Kidney (tissue), 14 donors: ENCODE results near the gene LMO3. TPM values are rescaled to one million over a fixed set of nuclear protein-coding genes. Genes with fewer than 3 reads are reported as not detected.

Experiments
- DNase-seq, 5 donors: peaks; one replicate each; pipeline ENCODE4 v3.0.0-alpha.2; 2013 to 2020
- FAIRE-seq: peaks from 2 replicates; lab custom pipeline; 2012; peaks lifted over from hg19 to GRCh38; lab: Jason Lieb, UNC
- H3K27ac ChIP-seq, 2 donors: one replicate each; pipeline ENCODE4 v1.7.0; 2013; ENCODE audit warnings: low read depth in 2 of 2, low read length in 2 of 2, inconsistent platforms in 1 of 2
- H3K27me3 ChIP-seq: one replicate; pipeline ENCODE4 v1.7.1; 2013; ENCODE audit warnings: low read length, inconsistent platforms; ENCODE audit not compliant: control insufficient read depth, insufficient read depth
- H3K36me3 ChIP-seq, 3 donors: one replicate each; pipeline versions ENCODE4 v1.7.0 to v1.7.1; 2013; ENCODE audit warnings: low read length in 3 of 3, control low read depth in 1 of 3, inconsistent platforms in 1 of 3; ENCODE audit not compliant: insufficient read depth in 3 of 3, control insufficient read depth in 2 of 3
- H3K4me1 ChIP-seq, 3 donors: one replicate each; pipeline versions ENCODE4 v1.7.0 to v1.7.1; 2013; ENCODE audit warnings: low read length in 3 of 3, inconsistent platforms in 1 of 3, low read depth in 1 of 3; ENCODE audit not compliant: control insufficient read depth in 2 of 3, insufficient read depth in 2 of 3
- H3K4me3 ChIP-seq, 3 donors: one replicate each; pipeline versions ENCODE4 v1.7.0 to v1.8.1; 2013; ENCODE audit warnings: low read length in 3 of 3, control low read depth in 1 of 3, inconsistent platforms in 1 of 3
- H3K9ac ChIP-seq, 3 donors: one replicate each; pipeline versions ENCODE4 v1.7.0 to v1.7.1; 2013; ENCODE audit warnings: low read length in 3 of 3, control low read depth in 1 of 3, inconsistent platforms in 1 of 3
- H3K9me3 ChIP-seq, 3 donors: one replicate each; pipeline versions ENCODE4 v1.7.0 to v1.7.1; 2013; ENCODE audit warnings: low read length in 3 of 3, control low read depth in 1 of 3, inconsistent platforms in 1 of 3; ENCODE audit not compliant: control insufficient read depth in 2 of 3, insufficient read depth in 1 of 3
- intact Hi-C: fragments of 100-400 bp; cut with DNase I; formaldehyde crosslinking; loops from one replicate; pipeline ENCODE4 v1.11.1; 2022
- polyA plus RNA-seq: library from polyadenylated mRNA; stranded (reverse); fragments of 350-450 nt; fragmentation: Illumina TruSeq; extraction: RNeasy Lipid Tissue Mini Kit (QIAGEN cat#74804); gene quantifications from one replicate; pipeline ENCODE4 v1.2.3, GENCODE V29; 2014; ENCODE audit warnings: low read depth, low replicate concordance; ENCODE audit not compliant: insufficient read depth
- total RNA-seq: library from RNA; stranded (reverse); fragmentation: NEBNext Ultra II Directional; extraction: Animal tissue kit (Norgen Biotek cat#: 25700); gene quantifications from one replicate; pipeline ENCODE4 v1.2.1, GENCODE V29; 2021
- TF ChIP-seq, protein P1 (sequence below): IDR thresholded peaks from 3 replicates; pipeline ENCODE4 v1.5.1; 2012; ENCODE audit warnings: mild to moderate bottlenecking, moderate library complexity, borderline replicate concordance; ENCODE audit not compliant: insufficient read depth; ENCODE audit errors: extremely low read depth
- donor health status: control.
- donor health status: control.
- donor health status: control.
- donor health status: control.
- donor health status: control.
- donor health status: DM: yes; HTN: yes; CAD: no.
- donor health status: Normal renal cell carcinoma (clear cell type).

The LMO3 gene
- total and polyA plus RNA-seq, 2 donors from 2014 or later, result 3.7 to 4.6 TPM

DNA sequence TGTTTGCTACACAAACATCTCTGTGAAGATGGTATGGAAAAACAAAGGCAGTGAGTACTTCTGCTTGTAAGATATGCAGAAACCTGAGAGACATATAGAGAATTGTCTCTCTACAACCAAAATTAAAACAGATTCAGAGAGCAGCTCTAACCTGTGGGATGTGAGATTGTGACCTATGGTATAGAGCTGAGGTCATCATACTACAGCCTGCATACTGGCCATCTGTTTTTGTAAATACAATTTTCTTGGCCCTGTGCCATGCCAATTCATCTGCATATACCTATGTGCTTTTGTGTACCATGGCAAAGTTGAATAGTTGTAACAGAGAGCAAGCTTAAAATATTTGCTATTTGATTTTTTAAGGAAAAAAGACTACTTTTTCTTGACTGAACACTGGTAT lies 99.6 kb downstream of the LMO3 start:
- intact Hi-C loops, result no loop called here
- TF ChIP-seq, protein P1, sequence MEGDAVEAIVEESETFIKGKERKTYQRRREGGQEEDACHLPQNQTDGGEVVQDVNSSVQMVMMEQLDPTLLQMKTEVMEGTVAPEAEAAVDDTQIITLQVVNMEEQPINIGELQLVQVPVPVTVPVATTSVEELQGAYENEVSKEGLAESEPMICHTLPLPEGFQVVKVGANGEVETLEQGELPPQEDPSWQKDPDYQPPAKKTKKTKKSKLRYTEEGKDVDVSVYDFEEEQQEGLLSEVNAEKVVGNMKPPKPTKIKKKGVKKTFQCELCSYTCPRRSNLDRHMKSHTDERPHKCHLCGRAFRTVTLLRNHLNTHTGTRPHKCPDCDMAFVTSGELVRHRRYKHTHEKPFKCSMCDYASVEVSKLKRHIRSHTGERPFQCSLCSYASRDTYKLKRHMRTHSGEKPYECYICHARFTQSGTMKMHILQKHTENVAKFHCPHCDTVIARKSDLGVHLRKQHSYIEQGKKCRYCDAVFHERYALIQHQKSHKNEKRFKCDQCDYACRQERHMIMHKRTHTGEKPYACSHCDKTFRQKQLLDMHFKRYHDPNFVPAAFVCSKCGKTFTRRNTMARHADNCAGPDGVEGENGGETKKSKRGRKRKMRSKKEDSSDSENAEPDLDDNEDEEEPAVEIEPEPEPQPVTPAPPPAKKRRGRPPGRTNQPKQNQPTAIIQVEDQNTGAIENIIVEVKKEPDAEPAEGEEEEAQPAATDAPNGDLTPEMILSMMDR, result no peak
- Histone ChIP-seq H3K4me3 (no peak overlapping the region), H3K9ac (no peak overlapping the region), H3K4me1 (no peaks in the 10 kb centered on the region), H3K27me3 (no peaks in the 10 kb centered on the region), H3K9me3 (no peaks in the 10 kb centered on the region), H3K36me3 (no peaks in the 10 kb centered on the region), H3K27ac (no peak overlapping the region)
- no peak for FAIRE-seq
- DNase-seq, result no peak

DNA sequence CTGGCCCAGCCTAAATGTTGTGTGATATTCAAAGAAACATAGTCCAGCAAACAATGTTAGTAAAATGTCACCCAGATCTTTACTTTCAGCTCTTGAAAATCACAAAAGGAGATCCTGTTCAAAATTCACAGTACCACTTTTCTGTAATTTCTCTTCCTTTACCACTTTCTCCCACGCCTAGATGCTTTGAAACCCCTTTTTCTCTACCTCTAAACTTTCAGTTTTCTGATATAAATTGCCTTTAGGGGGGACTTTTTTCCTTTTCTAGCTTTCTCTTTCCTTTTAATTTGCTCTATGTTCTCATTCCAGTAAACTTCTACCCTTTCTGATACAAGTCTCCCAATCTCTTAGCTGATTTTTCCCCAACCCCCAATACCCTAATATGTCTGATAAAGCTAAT lies 101.8 kb downstream of the LMO3 start:
- intact Hi-C loops, result no loop called here
- no peak overlapping the region for H3K9ac ChIP-seq
- no peak overlapping the region for H3K4me3 ChIP-seq
- H3K27me3 ChIP-seq, result no peaks in the 10 kb centered on the region
- no peak for DNase-seq
- FAIRE-seq, result no peak
- H3K4me1 ChIP-seq, result no peaks in the 10 kb centered on the region
- TF ChIP-seq, protein P1, result no peak
- no peaks in the 10 kb centered on the region for H3K9me3 ChIP-seq
- no peak overlapping the region for H3K27ac ChIP-seq
- no peaks in the 10 kb centered on the region for H3K36me3 ChIP-seq

DNA sequence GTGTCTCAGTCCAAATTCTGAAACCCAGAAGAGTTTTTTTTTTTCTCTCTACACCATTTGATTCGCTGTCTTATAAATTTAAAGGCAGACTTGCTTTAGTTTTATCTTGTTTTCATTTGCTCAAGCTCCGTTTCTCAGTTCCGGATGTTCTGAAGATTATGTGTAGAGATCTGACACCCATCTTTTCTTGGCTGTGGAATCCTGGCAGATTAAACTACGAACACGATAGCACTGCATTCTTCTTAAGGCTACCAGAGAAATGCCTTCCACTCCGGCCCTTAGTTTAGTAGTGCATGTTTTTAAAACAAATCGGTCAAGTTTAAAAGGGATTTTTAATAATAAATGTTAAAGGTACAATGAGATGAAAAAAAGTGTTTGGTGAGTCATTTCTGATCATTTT lies 106.4 kb downstream of the LMO3 start:
- no peak for FAIRE-seq

More for the DNA sequence above, 106.4 kb downstream of the LMO3 start:
- no peak overlapping the region for H3K27ac ChIP-seq
- no peaks in the 10 kb centered on the region for H3K36me3 ChIP-seq
- no peaks in the 10 kb centered on the region for H3K4me1 ChIP-seq
- H3K27me3 ChIP-seq, result no peaks in the 10 kb centered on the region
- TF ChIP-seq, protein P1, result no peak
- no peak overlapping the region for H3K4me3 ChIP-seq
- intact Hi-C loops, result no loop called here
- no peaks in the 10 kb centered on the region for H3K9me3 ChIP-seq
- H3K9ac ChIP-seq, result no peak overlapping the region
- DNase-seq, result no peak
